HK-2 (cell line): ENCODE measurements around the gene MYMX.
"Not testable (repeated sequence)": the region's sequence is repeated elsewhere in the genome, so short reads cannot be mapped to it uniquely, and the experiment has no call there.

Experiments used
- DNase-seq: peaks from one replicate; pipeline ENCODE4 v3.0.0-alpha.2; 2018; ENCODE audit not compliant: unreplicated experiment

Gene MYMX

GRCh38 chr6:44216677-44217331, at the start of gene MYMX:
TSS of gene MYMX (plus strand) at chr6:44216926. CDS start at chr6:44217472, 546 bp downstream.
- no peak for DNase-seq

GRCh38 chr6:44167567-44167966, 49.2 kb upstream of the MYMX start:
- DNase-seq: no peak

- DNase-seq: no peak
These were observed 47.6 kb upstream of the MYMX start for GRCh38 chr6:44169154-44169553.

GRCh38 chr6:44169886-44170570, 46.7 kb upstream of the MYMX start:
- DNase-seq: no peak

GRCh38 chr6:44171899-44172546, 44.7 kb upstream of the MYMX start:
- no peak for DNase-seq

GRCh38 chr6:44172731-44173500, 43.8 kb upstream of the MYMX start:
- DNase-seq: peak; percentile 86

GRCh38 chr6:44176130-44176761, 40.5 kb upstream of the MYMX start:
- DNase-seq: no peak

- no peak for DNase-seq
These were observed 39.8 kb upstream of the MYMX start for GRCh38 chr6:44176762-44177509.

- no peak for DNase-seq
These were observed 38.9 kb upstream of the MYMX start for GRCh38 chr6:44177691-44178423.

GRCh38 chr6:44178424-44179071, 38.2 kb upstream of the MYMX start:
- no peak for DNase-seq

- DNase-seq: no peak
These were observed 37.6 kb upstream of the MYMX start for GRCh38 chr6:44179072-44179536.

GRCh38 chr6:44179648-44180047, 37.1 kb upstream of the MYMX start:
- DNase-seq: no peak

GRCh38 chr6:44180406-44180805, 36.3 kb upstream of the MYMX start:
- DNase-seq: no peak

- DNase-seq: no peak
These were observed 35.8 kb upstream of the MYMX start for GRCh38 chr6:44180886-44181285.

GRCh38 chr6:44181784-44182183, 34.9 kb upstream of the MYMX start:
- DNase-seq: not testable (repeated sequence)

- no peak for DNase-seq
These were observed 33.8 kb upstream of the MYMX start for GRCh38 chr6:44182911-44183390.

- no peak for DNase-seq
These were observed 32.9 kb upstream of the MYMX start for GRCh38 chr6:44183783-44184182.

- DNase-seq: not testable (repeated sequence)
These were observed 31.4 kb upstream of the MYMX start for GRCh38 chr6:44185356-44185755.

- DNase-seq: no peak
These were observed 30.6 kb upstream of the MYMX start for GRCh38 chr6:44185953-44186634.
